PC-9 (cell line): Measurements from ENCODE around the gene ARMC9. TPM values are rescaled to one million over a fixed set of nuclear protein-coding genes. Genes with fewer than 3 reads are reported as not detected.

ENCODE experiments used
- BruUV-seq: library from RNA; stranded (reverse); fragments of 400-500 nt; replicated peaks from 2 replicates; lab custom pipeline; 2021; lab: Mats Ljungman, UMichigan
- CTCF ChIA-PET: fragments of 300-600 bp; sonication (Branson Sonifier 250); formaldehyde crosslinking; loops from one replicate; lab custom pipeline; 2022; ENCODE audit warnings: antibody characterized with exemption; lab: Charles Lee
- POLR2A ChIA-PET: fragments of 300-600 bp; sonication (Branson Sonifier 250); formaldehyde crosslinking; loops from one replicate; lab custom pipeline; 2022; ENCODE audit warnings: antibody characterized with exemption; ENCODE audit not compliant: unreplicated experiment; lab: Charles Lee
- DNase-seq, 2 experiments: peaks; one replicate each; pipeline versions ENCODE4 v3.0.0 to v3.0.0-alpha.2; 2015 to 2022; ENCODE audit warnings: mixed read lengths in 1 of 2
- H2AFZ ChIP-seq: fragments of 200-600 bp; sonication (generic); 2 replicates; pipeline ENCODE4 v1.8.1; 2017; ENCODE audit warnings: antibody characterized with exemption
- H3F3A ChIP-seq: fragments of 200-600 bp; sonication (generic); 2 replicates; pipeline ENCODE4 v1.8.1; 2017; ENCODE audit warnings: antibody characterized with exemption, mild to moderate bottlenecking, low read depth; ENCODE audit not compliant: insufficient read depth
- H3K27ac ChIP-seq: fragments of 200-600 bp; sonication (generic); 2 replicates; pipeline ENCODE4 v1.6.1; 2016; ENCODE audit warnings: mixed run types
- H3K27me3 ChIP-seq: fragments of 200-600 bp; sonication (generic); 2 replicates; pipeline ENCODE4 v1.6.1; 2016; ENCODE audit warnings: low read depth, mixed run types; ENCODE audit not compliant: insufficient read depth
- H3K36me3 ChIP-seq: fragments of 200-600 bp; sonication (generic); 2 replicates; pipeline ENCODE4 v1.6.1; 2016; ENCODE audit warnings: low read depth, mixed run types
- H3K4me1 ChIP-seq: fragments of 200-600 bp; sonication (generic); replicated peaks from 2 replicates; pipeline ENCODE4 v1.6.1; 2016; ENCODE audit warnings: mixed run types; ENCODE audit not compliant: insufficient read depth
- H3K4me2 ChIP-seq: fragments of 200-600 bp; sonication (generic); 2 replicates; pipeline ENCODE4 v1.6.1; 2017; ENCODE audit warnings: mixed run types
- H3K4me3 ChIP-seq: fragments of 200-600 bp; sonication (generic); 2 replicates; pipeline ENCODE4 v1.6.1; 2016; ENCODE audit warnings: mixed run types
- H3K79me2 ChIP-seq: fragments of 200-600 bp; sonication (generic); 2 replicates; pipeline ENCODE4 v1.6.1; 2017; ENCODE audit warnings: low read depth, mixed run types
- H3K9me2 ChIP-seq: fragments of 200-600 bp; sonication (generic); 2 replicates; pipeline ENCODE4 v1.8.1; 2017; ENCODE audit warnings: mild to moderate bottlenecking; ENCODE audit not compliant: insufficient read depth
- H3K9me3 ChIP-seq: fragments of 200-600 bp; sonication (generic); 2 replicates; pipeline ENCODE4 v1.8.1; 2016; ENCODE audit warnings: low read depth; ENCODE audit not compliant: insufficient read depth
- H4K20me1 ChIP-seq: fragments of 200-600 bp; sonication (generic); 2 replicates; pipeline ENCODE4 v1.8.1; 2017; ENCODE audit not compliant: insufficient read depth
- EZH2 ChIP-seq: fragments of 200-600 bp; sonication (generic); IDR thresholded peaks from 2 replicates; pipeline ENCODE4 v1.8.0; 2017; ENCODE audit warnings: antibody characterized with exemption, low read depth
- intact Hi-C: fragments of 100-400 bp; cut with micrococcal nuclease; formaldehyde crosslinking; loops from one replicate; pipeline ENCODE4 v1.10.0; 2022; ENCODE audit not compliant: unreplicated experiment
- total RNA-seq: library from RNA; stranded (reverse); gene quantifications from 2 replicates; pipeline ENCODE4 v1.2.3, GENCODE V29; 2021
- TF ChIP-seq, protein P1 (sequence below): fragments of 200-600 bp; sonication (generic); conservative IDR thresholded peaks from 2 replicates; pipeline ENCODE4 v1.6.1; 2017; ENCODE audit warnings: mixed run types, antibody characterized with exemption, mild to moderate bottlenecking, moderate library complexity

ARMC9 gene
- total RNA-seq, 1 experiment from 2014 or later: 23.4 TPM

DNA sequence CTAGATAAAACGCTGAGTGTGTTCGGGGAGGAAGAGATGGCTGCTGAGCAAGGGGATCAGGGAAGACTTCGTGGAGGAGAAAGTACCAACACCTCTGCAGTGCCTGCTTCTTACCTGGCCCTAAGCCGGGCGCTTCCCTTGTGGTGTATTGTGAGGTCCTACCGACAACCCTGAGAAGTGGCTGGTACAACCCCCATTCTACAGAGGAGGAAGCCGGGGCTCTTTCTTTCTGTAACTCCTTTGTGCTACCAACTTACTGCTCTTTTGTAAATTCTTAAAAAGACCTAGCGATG is 96.9 kb downstream of the ARMC9 start:
- H4K20me1 ChIP-seq: no peaks in the 10 kb centered on the region
- H3K9me3 ChIP-seq: no peaks in the 10 kb centered on the region
- no peaks in the 10 kb centered on the region for H3K36me3 ChIP-seq
- POLR2A ChIA-PET: no interaction called here
- H3K27me3 ChIP-seq: no peaks in the 10 kb centered on the region
- DNase-seq: no peak
- no peak overlapping the region for H2AFZ ChIP-seq
- H3K4me3 ChIP-seq: no peak overlapping the region
- TF ChIP-seq, protein P1, sequence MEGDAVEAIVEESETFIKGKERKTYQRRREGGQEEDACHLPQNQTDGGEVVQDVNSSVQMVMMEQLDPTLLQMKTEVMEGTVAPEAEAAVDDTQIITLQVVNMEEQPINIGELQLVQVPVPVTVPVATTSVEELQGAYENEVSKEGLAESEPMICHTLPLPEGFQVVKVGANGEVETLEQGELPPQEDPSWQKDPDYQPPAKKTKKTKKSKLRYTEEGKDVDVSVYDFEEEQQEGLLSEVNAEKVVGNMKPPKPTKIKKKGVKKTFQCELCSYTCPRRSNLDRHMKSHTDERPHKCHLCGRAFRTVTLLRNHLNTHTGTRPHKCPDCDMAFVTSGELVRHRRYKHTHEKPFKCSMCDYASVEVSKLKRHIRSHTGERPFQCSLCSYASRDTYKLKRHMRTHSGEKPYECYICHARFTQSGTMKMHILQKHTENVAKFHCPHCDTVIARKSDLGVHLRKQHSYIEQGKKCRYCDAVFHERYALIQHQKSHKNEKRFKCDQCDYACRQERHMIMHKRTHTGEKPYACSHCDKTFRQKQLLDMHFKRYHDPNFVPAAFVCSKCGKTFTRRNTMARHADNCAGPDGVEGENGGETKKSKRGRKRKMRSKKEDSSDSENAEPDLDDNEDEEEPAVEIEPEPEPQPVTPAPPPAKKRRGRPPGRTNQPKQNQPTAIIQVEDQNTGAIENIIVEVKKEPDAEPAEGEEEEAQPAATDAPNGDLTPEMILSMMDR: no peak
- TF ChIP-seq EZH2: no peak
- no peak overlapping the region for H3K27ac ChIP-seq
- no peaks in the 10 kb centered on the region for H3K79me2 ChIP-seq
- no TSS peak for BruUV-seq
- no peak overlapping the region for H3K4me2 ChIP-seq
- peaks cover 23% of the 10 kb centered on the region for H3K4me1 ChIP-seq
- H3F3A ChIP-seq: peaks cover 15% of the 10 kb centered on the region; the same call in 1 of the 2 replicates
- no peaks in the 10 kb centered on the region for H3K9me2 ChIP-seq
- intact Hi-C loops: no loop called here
- CTCF ChIA-PET: no interaction called here

DNA sequence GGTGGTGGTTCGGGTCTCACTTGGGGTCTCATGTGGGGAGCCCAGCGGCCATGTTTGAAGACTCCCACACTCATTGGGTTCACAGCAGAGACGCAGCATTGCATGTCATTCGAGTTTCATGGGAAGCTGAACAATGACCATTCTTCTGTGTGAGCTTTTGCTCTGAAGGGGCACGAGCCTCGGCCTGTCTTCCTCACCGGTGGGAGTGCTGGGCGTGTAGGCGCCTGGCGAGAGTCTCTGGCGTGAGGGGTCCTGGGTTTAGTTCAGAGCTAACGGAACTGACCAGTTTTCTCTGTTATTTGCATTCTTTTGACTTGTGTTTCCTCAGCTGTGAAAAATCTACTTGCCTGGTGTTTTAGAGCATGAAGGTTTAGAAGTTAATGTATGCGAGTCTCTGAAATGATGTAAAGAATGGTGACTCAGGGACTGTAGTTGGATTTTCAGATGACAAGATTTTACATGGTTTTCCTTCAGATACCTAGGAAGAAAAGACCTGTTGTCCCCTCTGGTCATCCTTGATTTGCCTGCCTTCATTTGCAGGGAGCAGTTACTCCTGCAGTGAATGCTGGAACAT is 98.1 kb downstream of the ARMC9 start:
- POLR2A ChIA-PET: no interaction called here

DNA sequence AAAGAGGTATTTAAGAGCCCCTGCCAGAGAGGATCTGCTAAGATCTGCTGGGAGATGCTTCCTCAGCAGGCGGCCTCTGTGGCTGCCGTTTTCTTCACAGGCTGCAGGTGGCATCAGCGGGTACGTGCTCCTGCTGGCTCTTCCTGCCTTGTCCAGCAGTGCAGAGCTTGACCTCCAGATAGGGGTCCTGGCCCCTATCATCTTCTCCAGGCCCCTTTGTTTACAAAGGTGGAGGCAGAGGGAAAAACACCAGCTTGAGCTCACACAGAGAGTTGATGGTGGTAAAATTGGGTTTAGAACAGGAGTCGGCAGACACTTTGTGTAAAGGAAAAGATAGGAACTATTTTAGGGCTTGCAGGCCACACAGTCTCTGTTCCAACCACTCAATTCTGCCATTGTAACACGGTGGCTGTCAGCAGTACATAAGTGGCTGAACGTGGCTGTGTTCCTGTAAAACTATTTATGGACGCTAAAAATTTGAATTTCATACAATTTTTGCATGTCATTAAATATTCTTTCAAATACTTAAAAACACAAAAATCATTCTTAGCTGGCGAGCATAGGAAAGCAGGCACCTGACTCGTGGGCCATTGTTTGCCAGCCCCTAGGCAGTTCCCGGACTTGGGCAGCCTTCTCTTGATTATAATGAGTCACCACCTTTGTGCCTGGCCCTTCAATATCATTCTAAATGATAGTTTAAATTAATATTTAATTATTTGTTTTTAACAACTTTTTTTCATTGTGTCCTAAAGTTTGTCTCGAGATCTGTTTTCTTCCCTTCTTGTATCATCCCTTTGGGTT is 98.9 kb downstream of the ARMC9 start:
- no peak overlapping the region for H3K4me2 ChIP-seq

More for the DNA sequence above, 98.1 kb downstream of the ARMC9 start:
- no peaks in the 10 kb centered on the region for H4K20me1 ChIP-seq
- no peaks in the 10 kb centered on the region for H3K27me3 ChIP-seq
- H3K9me2 ChIP-seq: no peaks in the 10 kb centered on the region
- intact Hi-C loops: no loop called here
- H3K9me3 ChIP-seq: no peaks in the 10 kb centered on the region
- TF ChIP-seq EZH2: no peak
- TF ChIP-seq, protein P1: no peak
- H3F3A ChIP-seq: peaks cover 26% of the 10 kb centered on the region; the same call in 1 of the 2 replicates
- H3K4me2 ChIP-seq: no peak overlapping the region
- H3K27ac ChIP-seq: no peak overlapping the region
- H3K4me3 ChIP-seq: no peak overlapping the region
- no peak overlapping the region for H2AFZ ChIP-seq
- CTCF ChIA-PET: interaction anchor here (0.5 to 1.0 kb wide), 3 partner anchors 100 to 155 kb away, joined by 3 read pairs; no protein-coding TSS in a partner anchor
- H3K79me2 ChIP-seq: no peaks in the 10 kb centered on the region
- H3K4me1 ChIP-seq: peaks cover 34% of the 10 kb centered on the region
- no peak for DNase-seq
- no TSS peak for BruUV-seq
- no peaks in the 10 kb centered on the region for H3K36me3 ChIP-seq

More for the DNA sequence above, 98.9 kb downstream of the ARMC9 start:
- no peak overlapping the region for H2AFZ ChIP-seq
- H3K4me1 ChIP-seq: peaks cover 34% of the 10 kb centered on the region
- no peaks in the 10 kb centered on the region for H3K9me2 ChIP-seq
- ChIA-PET POLR2A (interaction anchor here (0.6 kb wide), 1 partner anchor 115 kb away, joined by 18 read pairs; no protein-coding TSS in a partner anchor), CTCF (interaction anchor here (0.5 to 1.1 kb wide), 4 partner anchors 99 to 154 kb away, joined by 3 to 6 read pairs (median 3); no protein-coding TSS in a partner anchor)
- no TSS peak for BruUV-seq
- no peak overlapping the region for H3K27ac ChIP-seq
- DNase-seq: peak; percentile 41 to 45
- intact Hi-C loops: loop anchor here (1.0 kb wide), 3 partner anchors 103 to 115 kb away; no protein-coding TSS in a partner anchor
- no peaks in the 10 kb centered on the region for H3K27me3 ChIP-seq
- no peak overlapping the region for H3K4me3 ChIP-seq
- TF ChIP-seq, protein P1: peak; percentile 76
- no peak for TF ChIP-seq EZH2
- no peaks in the 10 kb centered on the region for H3K79me2 ChIP-seq
- peaks cover 28% of the 10 kb centered on the region; the same call in 1 of the 2 replicates for H3F3A ChIP-seq
- H3K9me3 ChIP-seq: no peaks in the 10 kb centered on the region
- no peaks in the 10 kb centered on the region for H4K20me1 ChIP-seq
- H3K36me3 ChIP-seq: no peaks in the 10 kb centered on the region
